OCI-LY3 (cell line): ENCODE measurements around the gene C10orf90.

ENCODE experiments used
- CTCF ChIP-seq: fragments of 200-600, 300-600 bp; sonication (generic); IDR thresholded peaks from 2 replicates; pipeline ENCODE4 v1.5.1; 2014; ENCODE audit warnings: antibody characterized with exemption, low read length, low read depth
- EZH2phosphoT487 ChIP-seq: fragments of 200-600 bp; shearing (Covaris generic); IDR thresholded peaks from 2 replicates; pipeline ENCODE4 v1.6.1; 2018; ENCODE audit warnings: antibody characterized with exemption, mixed run types, low read depth

DNA sequence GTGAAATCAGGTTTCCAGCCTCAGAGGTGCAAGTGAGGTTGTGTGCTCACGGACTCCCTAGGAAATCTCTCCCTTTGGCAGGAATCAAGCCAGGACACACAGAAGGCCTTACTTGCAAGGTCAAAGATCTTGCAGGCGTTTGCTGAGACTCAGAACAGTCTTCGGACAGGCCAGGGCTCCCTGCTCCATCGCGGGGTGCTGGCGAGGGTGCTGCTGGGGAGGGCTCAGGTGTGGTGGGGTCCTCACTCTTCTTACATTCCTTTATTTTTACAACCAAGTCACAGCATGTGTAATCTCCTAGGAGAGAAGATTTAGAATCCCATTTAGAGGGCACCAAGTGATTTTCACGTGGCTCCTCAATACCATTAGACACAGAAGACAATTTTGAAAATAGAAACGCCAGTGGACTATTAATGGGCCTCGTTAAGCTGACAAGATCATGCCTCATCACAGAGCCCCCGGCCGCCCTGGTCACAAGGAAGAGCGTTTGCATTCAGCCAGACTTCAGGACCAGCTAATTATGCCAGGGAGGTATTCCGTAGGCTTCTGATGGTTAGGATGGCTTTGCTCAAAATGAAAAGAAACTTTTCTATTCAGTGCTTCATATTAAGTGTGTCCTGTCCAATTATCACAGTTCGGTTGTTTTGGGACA is 209.1 kb downstream of the C10orf90 start:
- TF ChIP-seq CTCF (no peak), EZH2phosphoT487 (no peak)
